HG03558 (cell line): Measurements from ENCODE around the gene KRTAP6-1.

ENCODE experiments used
- ATAC-seq: cut with Tn5 transposase; IDR thresholded peaks from one replicate; pipeline ENCODE4 v1.9.1; 2021; ENCODE audit warnings: moderate number of reproducible peaks; ENCODE audit not compliant: unreplicated experiment; ENCODE audit errors: extremely low read depth

KRTAP6-1 gene

GRCh38 chr21:30580132-30580531 is 33.6 kb downstream of the KRTAP6-1 start:
- no peak for ATAC-seq

- no peak for ATAC-seq
Observed at GRCh38 chr21:30579346-30579745, 34.4 kb downstream of the KRTAP6-1 start.

- no peak for ATAC-seq
Observed at GRCh38 chr21:30577766-30578165, 36.0 kb downstream of the KRTAP6-1 start.

GRCh38 chr21:30567617-30568016 is 46.1 kb downstream of the KRTAP6-1 start:
- ATAC-seq, result no peak

GRCh38 chr21:30563630-30564029 is 50.1 kb downstream of the KRTAP6-1 start:
- no peak for ATAC-seq
